ENCODE measurements around the gene SLC9A7.
"Not testable (repeated sequence)": the region's sequence is repeated elsewhere in the genome, so short reads cannot be mapped to it uniquely, and the experiment has no call there.

Gene SLC9A7

GRCh38 chrX:46754036-46754435, 4.9 kb downstream of the SLC9A7 start:
- no peak for DNase-seq (ENCODE audit: low spot score)

GRCh38 chrX:46750889-46751288, 8.0 kb downstream of the SLC9A7 start:
- DNase-seq (ENCODE audit: low spot score), result no peak

GRCh38 chrX:46744009-46744408, 14.9 kb downstream of the SLC9A7 start:
- no peak for DNase-seq (ENCODE audit: low spot score)

- no peak for DNase-seq (ENCODE audit: low spot score)
Observed at GRCh38 chrX:46743046-46743445, 15.9 kb downstream of the SLC9A7 start.

- DNase-seq (ENCODE audit: low spot score), result peak; percentile 75
Observed at GRCh38 chrX:46739736-46740135, 19.2 kb downstream of the SLC9A7 start.

- DNase-seq (ENCODE audit: low spot score), result no peak
Observed at GRCh38 chrX:46737462-46737861, 21.5 kb downstream of the SLC9A7 start.

- DNase-seq (ENCODE audit: low spot score), result no peak
Observed at GRCh38 chrX:46737041-46737440, 21.9 kb downstream of the SLC9A7 start.

- DNase-seq (ENCODE audit: low spot score), result no peak
Observed at GRCh38 chrX:46735622-46736021, 23.3 kb downstream of the SLC9A7 start.

GRCh38 chrX:46733226-46733625, 25.7 kb downstream of the SLC9A7 start:
- DNase-seq (ENCODE audit: low spot score), result no peak

GRCh38 chrX:46730765-46731164, 28.2 kb downstream of the SLC9A7 start:
- no peak for DNase-seq (ENCODE audit: low spot score)

GRCh38 chrX:46727441-46727840, 31.5 kb downstream of the SLC9A7 start:
- DNase-seq (ENCODE audit: low spot score), result no peak

GRCh38 chrX:46723569-46723927, 35.4 kb downstream of the SLC9A7 start:
- not testable (repeated sequence) for DNase-seq (ENCODE audit: low spot score)

GRCh38 chrX:46722742-46723568, 36.0 kb downstream of the SLC9A7 start:
- no peak for DNase-seq (ENCODE audit: low spot score)

GRCh38 chrX:46716796-46717195, 42.1 kb downstream of the SLC9A7 start:
- DNase-seq (ENCODE audit: low spot score), result no peak

- no peak for DNase-seq (ENCODE audit: low spot score)
Observed at GRCh38 chrX:46715997-46716396, 42.9 kb downstream of the SLC9A7 start.

- DNase-seq (ENCODE audit: low spot score), result no peak
Observed at GRCh38 chrX:46715530-46715929, 43.4 kb downstream of the SLC9A7 start.

GRCh38 chrX:46713672-46714490, 45.0 kb downstream of the SLC9A7 start:
- DNase-seq (ENCODE audit: low spot score), result no peak

- no peak for DNase-seq (ENCODE audit: low spot score)
Observed at GRCh38 chrX:46712764-46713163, 46.2 kb downstream of the SLC9A7 start.

- no peak for DNase-seq (ENCODE audit: low spot score)
Observed at GRCh38 chrX:46710927-46711623, 47.8 kb downstream of the SLC9A7 start.

GRCh38 chrX:46710425-46710824, 48.5 kb downstream of the SLC9A7 start:
- DNase-seq (ENCODE audit: low spot score), result no peak

GRCh38 chrX:46707274-46707965, 51.5 kb downstream of the SLC9A7 start:
- DNase-seq (ENCODE audit: low spot score), result no peak

GRCh38 chrX:46704767-46705386, 54.0 kb downstream of the SLC9A7 start:
- DNase-seq (ENCODE audit: low spot score), result peak; percentile 8
